Right renal pelvis (tissue), 4 donors: Measurements from ENCODE around the gene CCN5. TPM values are rescaled to one million over a fixed set of nuclear protein-coding genes. Genes with fewer than 3 reads are reported as not detected.
"Not testable (repeated sequence)": the region's sequence is repeated elsewhere in the genome, so short reads cannot be mapped to it uniquely, and the experiment has no call there.

Experiments
- DNase-seq, 4 donors: peaks; one replicate each; pipeline ENCODE4 v3.0.0-alpha.2; 2013; ENCODE audit warnings: low read depth in 4 of 4, low spot score in 3 of 4, missing footprints in 1 of 4
- polyA plus RNA-seq, 4 donors: library from polyadenylated mRNA; unstranded; fragments of 120-200 nt; gene quantifications; one replicate each; pipeline ENCODE4 v1.2.1, GENCODE V29; 2013; ENCODE audit not compliant: insufficient read length in 4 of 4

The CCN5 gene, protein sequence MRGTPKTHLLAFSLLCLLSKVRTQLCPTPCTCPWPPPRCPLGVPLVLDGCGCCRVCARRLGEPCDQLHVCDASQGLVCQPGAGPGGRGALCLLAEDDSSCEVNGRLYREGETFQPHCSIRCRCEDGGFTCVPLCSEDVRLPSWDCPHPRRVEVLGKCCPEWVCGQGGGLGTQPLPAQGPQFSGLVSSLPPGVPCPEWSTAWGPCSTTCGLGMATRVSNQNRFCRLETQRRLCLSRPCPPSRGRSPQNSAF
- polyA plus RNA-seq: under 1 TPM in 3 of 4 donors, not detected in 1; 0.06 to 0.10 (median 0.07) TPM

DNA sequence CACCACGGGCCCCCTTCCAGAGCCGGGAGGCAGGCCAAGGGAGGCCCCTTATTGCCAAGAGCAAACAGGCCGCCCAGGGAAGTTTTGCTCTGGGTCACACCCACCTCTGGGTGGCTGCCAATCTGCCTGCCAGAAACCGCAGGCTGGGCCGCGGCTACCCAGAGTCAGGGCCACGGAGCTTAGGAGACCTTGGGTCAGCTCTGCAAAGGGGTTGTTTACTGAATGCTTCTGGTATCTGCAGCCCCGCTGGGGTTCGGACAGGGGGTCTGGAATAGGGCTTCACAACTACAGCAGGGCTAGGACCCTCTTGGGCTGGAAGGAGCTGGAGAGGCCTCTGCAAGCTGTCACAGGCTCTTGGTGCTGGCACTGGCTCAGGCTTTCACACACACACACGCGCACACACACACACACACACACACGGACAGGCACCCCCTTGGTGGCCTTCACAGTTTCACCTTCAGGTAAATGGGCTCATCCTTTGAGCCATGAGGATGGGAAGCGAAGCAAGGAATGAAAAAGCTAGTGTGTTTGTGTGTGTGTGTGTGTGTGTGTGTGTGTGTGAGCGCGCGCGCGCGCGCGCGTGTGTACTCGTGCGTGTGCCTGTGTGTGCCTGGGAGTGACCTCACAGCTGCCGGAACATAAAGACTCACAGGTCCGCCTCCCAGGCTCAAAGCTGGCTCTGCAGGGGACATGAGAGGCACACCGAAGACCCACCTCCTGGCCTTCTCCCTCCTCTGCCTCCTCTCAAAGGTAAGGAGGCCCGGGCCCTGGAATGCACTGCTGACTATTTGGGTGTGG is at the start of gene CCN5:
TSS of gene CCN5 (plus strand) at position 669 of the 798 bp plus-strand sequence. CDS start at position 691, 22 bp downstream.
- DNase-seq: no peak

DNA sequence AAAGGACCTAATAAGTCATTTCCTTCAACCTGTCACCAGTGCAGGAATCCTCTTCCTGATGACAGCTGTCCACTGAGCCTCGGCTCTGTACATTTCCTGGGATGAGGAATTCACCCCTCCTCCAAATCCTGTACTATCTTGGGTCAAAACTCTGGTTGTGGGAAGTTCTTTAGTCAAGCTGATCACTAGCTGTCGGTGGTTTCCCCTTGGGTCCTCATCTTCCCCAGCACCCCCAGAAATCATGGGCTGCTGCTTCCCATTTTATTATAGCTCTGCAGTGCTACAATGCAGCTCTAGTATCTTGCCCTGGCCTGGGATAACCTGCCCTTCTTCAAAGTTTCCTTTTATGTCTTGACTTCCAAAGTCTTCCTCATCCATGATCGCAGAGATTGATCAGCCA is 49.1 kb upstream of the CCN5 start:
- DNase-seq: no peak

DNA sequence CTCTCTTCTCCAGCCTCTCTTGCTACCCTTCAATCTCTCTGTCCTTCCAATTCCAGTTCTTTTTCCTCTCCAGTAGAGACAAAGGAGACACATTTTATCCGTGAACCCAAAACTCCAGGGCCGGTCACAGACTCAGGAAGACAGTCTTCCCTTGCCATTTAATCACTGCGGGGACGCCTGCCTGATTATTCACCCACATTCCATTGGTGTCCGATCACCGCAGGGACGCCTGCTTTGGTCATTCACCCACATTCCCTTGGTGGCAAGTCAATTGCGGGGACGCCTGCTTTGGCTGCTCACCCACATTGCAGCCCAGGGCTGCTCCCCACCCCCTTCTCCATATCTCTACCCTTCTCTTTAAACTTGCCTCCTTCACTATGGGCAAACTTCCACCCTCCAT is 44.3 kb upstream of the CCN5 start:
- not testable (repeated sequence) for DNase-seq

DNA sequence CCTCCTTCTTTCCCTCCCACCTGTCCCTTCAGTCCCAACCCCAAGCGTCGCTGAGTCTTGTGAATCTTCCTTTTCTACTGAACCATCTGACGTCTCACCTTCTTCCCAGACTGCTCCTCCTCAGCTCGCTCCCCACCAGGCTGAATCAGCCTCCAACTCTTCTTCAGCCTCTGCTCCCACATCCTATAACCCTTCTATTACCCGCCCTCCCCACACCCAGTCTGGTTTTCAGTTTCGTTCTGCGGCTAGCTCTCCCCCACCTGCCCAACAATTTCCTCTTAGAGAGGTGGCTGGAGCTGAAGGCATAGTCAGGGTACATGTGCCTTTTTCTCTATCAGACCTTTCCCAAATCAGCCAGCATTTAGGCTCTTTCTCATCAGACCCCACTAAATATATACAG is 43.6 kb upstream of the CCN5 start:
- DNase-seq: not testable (repeated sequence)

DNA sequence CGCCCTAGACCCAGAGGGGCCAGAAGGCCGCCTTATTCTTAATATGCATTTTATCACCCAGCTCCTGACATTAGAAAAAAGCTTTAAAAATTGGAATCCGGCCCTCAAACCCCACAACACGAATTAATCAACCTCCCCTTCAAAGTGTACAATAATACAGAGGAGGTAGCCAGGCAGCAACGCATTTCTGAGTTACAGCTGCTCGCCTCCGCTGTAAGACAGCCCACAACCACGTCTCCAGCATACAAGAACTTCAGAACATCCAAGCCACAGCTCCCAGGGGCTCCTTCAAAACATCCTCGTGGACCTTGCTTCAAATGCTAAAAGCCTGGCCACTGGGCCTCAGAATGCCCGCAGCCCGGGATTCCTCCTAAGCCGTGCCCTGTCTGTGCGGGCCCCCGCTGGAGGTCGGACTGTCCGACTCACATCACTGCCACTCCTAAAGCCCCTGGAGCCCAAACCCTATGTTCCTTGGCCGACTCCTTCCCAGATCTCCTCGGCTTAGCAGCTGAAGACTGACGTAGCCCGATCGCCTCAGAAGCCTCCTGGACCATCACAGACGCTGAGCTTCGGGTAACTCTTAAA is 42.8 kb upstream of the CCN5 start:
- DNase-seq: not testable (repeated sequence)

DNA sequence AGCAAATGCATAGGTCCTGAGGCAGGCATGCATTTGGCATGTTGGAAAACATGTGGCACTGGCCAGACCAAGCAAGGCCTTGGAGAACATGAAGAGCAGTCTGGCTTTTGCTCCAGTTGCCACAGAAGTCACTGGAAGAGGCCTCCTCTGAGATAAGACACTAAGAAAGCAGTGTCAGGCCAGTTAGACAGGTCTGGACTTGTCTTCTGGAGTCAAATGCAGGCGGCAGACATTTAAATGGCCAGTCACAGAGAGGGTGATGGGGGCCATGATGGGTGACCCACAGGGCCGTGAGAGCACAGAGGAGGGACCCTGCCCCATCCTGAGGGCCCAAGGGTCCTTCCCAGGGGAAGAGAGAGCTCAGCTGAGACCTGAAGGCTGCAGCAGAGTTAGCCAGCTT is 36.9 kb upstream of the CCN5 start:
- no peak for DNase-seq

DNA sequence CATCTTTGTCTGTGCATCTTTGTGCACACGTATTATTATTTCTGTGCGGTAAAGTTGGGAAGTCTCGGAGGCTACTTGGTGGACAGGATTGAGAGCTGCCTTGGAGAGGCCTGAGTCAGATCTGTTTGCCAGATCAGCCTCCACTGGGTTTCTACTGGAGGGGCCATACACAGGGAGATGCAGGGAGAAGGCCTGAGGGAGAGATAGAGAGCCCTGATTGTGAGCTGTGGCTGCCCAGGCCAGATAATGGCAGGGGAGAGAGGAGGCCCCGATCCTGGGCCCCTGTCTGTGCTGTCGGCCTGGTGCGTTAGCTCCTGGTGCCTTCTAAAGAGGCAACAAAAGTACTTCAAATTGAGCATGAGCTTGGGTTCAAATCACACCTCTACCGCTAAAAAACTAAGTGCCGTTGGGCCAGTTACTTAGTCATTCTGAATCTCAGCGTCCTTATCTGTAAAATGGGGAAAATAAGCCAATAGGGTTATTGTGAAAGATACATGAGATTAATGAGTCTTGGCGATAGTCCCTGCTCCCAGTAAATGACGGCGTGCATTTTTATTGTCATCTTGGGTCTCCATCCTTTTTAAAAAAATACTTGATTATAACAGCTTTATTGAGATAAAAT is 36.1 kb upstream of the CCN5 start:
- no peak for DNase-seq

DNA sequence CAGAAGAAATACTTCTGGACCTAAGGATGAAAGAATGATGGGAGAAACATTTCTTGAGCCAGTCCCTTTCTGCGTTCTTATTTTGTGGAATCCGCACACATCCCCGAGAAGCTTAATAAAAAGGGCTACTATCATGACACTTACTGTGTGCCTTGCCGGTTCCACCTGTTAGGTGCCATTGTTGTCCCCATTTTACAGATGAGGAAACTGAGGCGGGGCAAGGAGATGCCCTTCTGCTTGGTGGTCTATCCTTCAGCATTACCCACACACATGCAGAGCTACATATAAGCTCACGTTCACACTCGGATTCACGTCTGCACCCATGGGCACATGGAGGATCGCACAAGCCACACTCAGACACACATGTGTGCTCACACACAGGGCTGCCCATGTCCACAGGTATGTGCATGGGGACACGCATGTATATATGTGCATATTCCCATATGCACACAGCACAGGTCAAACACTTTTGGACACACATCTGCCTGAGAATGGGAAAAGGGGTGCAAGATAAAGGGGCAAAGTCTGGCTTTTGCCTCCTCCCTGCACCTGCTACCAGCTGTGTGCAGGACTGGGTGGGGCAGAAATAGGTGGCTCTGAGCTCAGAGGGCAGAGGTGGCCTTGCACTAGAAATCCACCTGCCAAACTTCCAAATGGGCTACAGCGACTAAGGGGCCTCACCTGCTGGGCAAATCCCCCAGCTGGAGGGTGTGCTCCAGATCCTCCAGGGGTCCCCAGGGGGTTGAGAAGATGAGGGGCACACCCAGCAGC is 33.2 kb upstream of the CCN5 start:
- DNase-seq: no peak

DNA sequence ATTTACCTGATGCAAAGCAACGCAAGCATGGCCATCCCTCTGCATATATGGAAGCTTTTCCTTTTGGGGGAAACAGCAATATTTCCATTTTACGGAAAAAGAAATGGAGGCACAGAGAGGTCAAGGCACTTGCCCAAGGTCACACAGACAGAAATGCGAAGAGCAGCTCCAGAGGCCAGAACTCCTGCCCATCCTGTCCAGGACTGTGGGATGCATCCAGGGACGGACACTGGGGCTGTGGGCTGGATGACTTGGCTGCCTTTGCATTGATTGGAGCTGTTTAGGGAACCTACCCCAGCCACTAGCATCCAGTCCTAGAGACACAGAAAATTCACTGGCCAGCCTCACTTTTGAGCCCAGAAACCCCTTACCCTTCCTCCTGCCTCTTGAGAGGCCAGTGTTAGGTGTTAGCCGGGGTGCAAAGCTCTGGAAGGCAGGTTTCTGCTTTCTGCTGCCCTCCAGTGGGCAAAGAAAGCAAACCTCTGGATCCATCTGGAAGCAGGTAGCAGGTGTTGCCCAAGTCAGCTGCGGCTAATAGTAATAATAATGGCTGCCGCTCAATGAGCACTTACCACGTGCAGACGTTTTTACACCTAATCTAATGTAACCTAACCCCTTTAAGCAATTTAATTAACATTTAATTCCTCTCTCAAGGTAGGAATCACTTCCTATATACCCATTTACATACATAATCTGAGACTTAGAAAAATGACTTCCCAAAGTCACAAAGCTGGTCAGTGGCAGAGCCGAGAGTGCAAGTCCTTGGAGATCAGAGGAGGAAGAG is 31.7 kb upstream of the CCN5 start:
- peak in 2 of 4 donors; percentile 46 to 50 for DNase-seq

DNA sequence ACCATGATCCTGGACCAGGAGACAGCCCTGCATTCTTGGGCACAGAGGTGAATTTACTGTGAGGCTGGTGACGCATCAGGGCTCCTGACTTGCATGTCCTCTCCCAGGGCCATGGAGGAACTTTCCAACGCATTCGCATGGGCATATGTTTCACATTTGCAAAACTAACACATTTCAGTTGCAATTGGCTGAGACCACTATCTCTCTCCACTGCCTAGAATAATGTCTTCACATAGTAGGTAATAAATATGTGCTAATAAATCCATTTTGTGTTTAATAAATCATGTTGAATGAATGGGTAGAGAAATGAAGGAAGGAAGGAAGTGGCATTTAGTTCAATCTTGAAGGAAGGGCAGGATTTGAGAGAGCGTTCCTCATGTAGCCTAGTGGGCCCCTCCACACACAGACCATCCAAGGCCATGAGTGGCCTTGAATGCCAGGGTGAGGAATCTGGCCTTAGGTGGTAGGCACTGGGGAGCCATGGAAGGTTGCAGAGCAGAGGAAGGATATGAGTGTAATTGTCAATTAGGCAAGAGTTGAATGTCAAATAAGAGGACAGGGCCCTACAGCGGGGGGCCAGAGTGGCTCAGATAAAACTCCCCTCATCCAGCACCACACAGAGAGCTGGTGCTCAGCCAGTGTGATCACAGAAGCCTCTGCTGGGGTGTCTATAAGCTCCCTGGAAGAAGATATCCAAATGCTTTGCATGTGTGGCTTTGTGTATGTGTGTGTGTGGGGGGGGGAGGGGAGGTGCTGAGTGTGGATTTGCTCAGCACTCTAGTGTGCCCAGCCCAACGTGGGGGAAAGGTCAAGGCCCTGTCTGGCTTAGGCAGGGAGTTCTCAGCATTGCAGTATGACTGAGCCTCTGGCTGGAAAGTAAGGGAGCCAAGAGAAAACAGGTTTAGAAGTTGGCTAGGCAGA is 30.9 kb upstream of the CCN5 start:
- no peak for DNase-seq

DNA sequence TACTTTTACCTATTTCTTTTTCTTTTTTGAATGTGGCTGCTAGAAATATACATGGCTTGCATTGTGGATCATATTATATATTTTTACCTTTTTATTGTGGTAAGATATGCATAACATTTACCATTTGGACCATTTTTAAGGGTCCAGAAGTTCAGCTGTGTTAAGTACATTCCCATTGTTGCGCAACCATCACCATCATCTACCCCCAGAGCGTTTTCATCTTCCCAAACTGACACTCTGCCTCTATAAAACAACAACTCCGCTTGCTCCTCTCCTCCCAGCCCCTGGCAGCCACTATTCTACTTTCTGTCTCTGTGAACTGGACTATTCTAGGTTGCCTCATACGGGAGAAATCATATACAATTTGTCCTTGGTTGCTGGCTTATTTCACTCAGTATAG is 28.2 kb upstream of the CCN5 start:
- DNase-seq: no peak

DNA sequence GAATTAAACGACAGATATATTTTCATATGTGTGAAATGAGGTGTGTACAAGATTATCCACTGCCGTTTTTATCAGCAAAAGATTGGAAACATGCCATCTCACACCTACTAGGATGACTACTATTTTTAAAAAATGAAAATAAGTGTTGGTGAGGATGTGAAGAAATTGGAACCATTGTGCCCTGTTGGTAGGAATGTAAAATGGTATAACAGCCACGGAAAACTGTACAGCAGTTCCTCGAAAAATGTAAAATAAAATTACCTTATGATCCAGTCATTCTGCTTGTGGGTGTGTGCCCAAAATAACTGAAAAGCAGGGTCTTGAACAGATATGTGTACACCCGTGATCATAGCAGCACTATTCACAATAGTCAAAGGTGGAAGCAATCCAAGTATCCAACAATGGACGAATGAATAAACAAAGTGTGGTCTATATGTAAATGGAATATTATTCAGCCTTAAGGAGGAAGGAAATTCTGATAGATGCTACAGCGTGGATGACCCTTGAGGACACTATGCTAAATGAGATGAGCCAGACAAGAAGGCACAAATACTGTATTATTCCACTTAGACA is 27.0 kb upstream of the CCN5 start:
- DNase-seq: no peak

DNA sequence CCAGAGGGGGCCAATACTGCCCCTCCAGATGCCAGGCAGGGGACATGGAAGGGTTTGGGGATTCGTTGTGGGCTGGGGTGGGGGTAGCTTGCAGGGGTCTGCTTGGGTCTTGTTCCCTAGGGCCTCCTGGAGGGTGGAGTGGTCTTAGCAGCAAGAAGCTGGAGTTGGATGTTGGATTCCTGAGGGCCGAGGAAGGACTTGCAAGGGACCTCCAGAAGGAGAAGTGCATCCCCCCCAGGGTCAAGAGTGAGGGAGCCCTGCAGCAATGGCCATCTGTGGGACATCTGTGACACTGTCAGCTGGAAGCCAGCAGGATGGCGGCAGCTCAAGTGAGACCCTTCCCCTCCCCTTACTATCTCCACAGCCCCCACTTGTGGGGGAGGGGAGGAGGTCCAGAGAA is 25.4 kb upstream of the CCN5 start:
- no peak for DNase-seq

DNA sequence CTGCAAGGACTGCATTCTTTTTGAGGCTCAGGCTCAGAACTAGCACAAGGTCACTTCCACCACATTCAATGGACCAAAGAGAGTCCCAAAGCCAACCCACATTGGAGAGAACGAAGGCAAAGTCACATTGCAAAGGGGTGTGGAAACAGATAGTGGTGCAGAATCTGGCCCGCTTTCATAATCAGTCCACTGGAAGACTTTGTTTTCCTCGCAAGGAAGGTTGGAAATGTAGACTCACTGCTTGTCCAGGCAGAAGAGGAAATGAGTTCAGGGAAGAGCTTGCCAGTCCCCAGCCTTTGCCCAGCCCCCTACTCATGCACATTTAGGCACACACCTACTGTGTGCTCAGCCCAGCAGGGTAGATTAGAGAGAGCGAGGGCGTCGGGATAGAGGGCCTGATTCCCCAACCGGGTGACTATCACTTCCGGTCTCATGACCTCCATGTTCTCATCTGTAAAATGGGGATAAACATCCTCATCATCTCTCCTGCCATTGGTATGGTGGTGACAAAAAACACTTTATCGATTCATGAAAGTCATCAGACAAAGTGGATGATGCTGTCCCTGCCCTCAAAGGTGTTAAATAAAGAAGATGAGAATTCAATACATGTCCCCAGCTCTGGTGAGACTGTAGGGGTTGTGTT is 24.3 kb upstream of the CCN5 start:
- DNase-seq: no peak

DNA sequence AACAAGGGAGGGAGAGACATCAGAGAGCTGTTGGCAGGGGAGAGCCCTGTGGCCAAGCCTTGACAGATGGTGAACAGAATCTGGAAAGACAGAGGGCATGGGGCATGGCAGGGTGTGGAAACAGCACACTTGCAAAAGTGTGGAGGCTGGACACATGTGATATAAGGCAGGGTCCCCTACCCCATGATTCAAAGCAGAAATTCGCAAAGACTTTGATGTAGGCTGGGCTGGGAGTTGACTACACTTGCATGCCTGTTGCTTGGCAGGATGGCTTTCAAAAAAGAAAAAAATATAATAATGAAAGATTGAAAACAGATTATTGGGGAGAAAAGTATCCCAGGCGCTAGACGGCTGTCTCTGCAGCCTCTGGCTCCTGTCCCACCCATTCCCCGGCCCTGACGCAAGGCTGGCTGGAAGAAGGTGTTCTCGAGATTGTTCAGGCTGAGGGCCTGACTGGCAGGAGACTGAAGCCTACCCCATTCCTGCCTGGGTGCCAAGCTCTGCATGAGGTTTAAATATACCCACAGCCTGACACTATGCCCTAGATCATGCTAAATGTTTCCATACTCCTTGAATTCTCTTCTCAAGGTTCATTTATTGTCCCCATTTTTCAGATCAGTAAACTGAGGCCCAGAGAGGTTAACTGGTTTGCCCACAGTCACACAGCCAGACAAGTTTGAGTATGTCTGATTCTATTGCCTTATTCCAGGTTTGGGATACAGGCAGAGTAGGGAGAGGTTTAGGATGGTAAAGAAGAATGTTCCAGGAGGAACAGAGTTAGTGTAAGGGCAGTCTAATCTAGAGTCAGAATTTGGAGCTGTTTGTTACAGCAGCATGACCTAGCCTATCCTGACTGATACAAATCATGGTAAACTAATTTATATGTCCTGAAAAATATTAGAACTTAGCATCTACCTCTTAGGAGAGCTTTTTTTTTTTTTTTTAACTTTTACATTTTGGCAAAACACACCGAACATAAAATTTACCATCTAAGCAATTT is 23.4 kb upstream of the CCN5 start:
- no peak for DNase-seq

DNA sequence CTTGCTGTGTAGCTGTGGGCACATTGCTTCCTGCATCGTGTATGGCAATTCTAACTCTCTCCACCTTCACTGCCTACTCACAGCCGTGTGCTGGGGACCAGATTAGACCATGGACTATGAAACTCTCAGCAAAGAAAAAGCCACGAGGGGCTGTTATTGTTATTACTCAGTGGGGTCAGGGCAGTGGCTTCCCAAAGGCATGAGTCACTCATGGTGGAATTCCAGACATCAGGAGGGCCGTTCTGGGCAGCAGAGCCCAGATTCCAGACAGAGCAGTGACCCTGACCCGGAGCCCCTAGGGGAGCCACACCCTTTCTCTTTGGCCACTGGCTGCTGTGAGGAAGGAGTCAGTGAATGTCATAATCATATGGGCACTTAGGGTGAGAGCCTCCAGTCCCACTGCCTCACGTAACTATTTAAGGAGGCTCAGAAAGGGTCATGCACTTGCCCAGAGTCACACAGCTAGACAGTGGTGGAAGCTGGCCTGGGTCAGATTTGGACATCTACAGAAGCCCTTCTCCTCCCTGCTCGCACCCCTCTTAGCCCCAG is 22.2 kb upstream of the CCN5 start:
- no peak for DNase-seq
